ENCODE data around the gene POLR3H. TPM values are rescaled to one million over a fixed set of nuclear protein-coding genes. Genes with fewer than 3 reads are reported as not detected.

POLR3H gene
- total and polyA plus RNA-seq, 2 donors (not counting 3 experiments of a cell fraction or from before 2014, with no cell fraction given) = 31.2 to 39.4 TPM

DNA sequence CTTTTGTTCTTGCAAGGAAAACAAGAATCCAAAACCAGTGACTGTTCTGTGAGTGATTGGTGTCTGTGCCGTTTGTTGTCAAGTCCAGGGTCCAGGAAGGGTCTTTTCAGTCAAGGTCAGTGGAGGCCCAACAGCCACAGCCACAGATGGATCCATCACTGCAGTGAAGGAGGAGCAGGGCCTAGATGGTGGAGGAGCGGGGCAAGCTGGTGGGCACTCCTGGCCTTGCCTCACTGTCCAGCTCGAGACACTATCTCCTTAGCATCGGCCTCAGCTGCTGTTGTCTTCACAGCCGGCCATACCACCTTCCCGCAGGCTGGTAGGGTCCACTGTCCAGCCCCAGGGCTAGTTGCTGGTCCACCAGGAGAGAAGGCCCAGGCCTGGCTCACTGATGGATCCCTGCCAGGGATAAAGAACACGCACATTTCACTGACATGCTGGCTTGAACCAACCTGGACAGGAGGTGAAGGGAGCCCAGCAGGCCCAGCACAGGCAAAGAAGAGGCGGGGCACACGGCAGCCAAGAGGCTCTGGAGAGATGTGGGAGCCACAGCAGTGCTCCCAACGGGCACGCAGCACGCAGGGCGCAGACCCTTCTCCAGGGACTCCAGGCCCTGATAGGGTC lies 15.2 kb downstream of the POLR3H start:
- POLR2A ChIA-PET = no interaction called here
- BruUV-seq (replicated peaks) = no TSS peak
- dilution Hi-C loops (cut with MboI; ENCODE audit: extremely low pct_ligation_motif_present, low sequenced_read_pairs) = no loop called here
- no peaks in the 10 kb centered on the region for H3K79me2 ChIP-seq (ENCODE audit: control insufficient read depth, insufficient read depth, low read length)
- FAIRE-seq = no peak
- no peaks in the 10 kb centered on the region for H3K9me1 ChIP-seq (replicated peaks; ENCODE audit: control insufficient read depth, extremely low read depth, insufficient read depth, low read length)
- H3K27ac ChIP-seq (ENCODE audit: insufficient read depth, low read depth, low read length) = no peak overlapping the region
- no peak for DNase-seq (ENCODE audit: low read depth, low spot score)
- no peak overlapping the region for H3K9ac ChIP-seq (replicated peaks; ENCODE audit: extremely low read depth, insufficient read depth, low read length)
- peaks cover 2 to 41% of the 10 kb centered on the region in 2 experiments for H3K36me3 ChIP-seq (ENCODE audit: control insufficient read depth in 2 of 2, extremely low read depth in 1 of 2, insufficient read depth in 2 of 2, low read length in 2 of 2)
- H3K4me1 ChIP-seq (ENCODE audit: control insufficient read depth, extremely low read depth, insufficient read depth, low read length) = no peaks in the 10 kb centered on the region
- H2AFZ ChIP-seq (ENCODE audit: low read depth, low read length) = no peak overlapping the region
- H4K20me1 ChIP-seq (replicated peaks; ENCODE audit: control insufficient read depth, extremely low read depth, insufficient read depth, low read length) = no peaks in the 10 kb centered on the region
- CTCF ChIA-PET = interaction anchor here (2.7 to 4.5 kb wide), 2 partner anchors 11 to 126 kb away, joined by 24 to 124 read pairs; no protein-coding TSS in a partner anchor
- no peaks in the 10 kb centered on the region for H3K27me3 ChIP-seq (ENCODE audit: control insufficient read depth in 2 of 2, insufficient read depth in 2 of 2, low read length in 2 of 2)
- H3K4me3 ChIP-seq (replicated peaks in 1 of 3; ENCODE audit: insufficient read depth in 1 of 3, low read depth in 1 of 3, low read length in 3 of 3) = no peak overlapping the region
- TF ChIP-seq MYC (IDR thresholded peaks at IDR 0.05; ENCODE audit: low read depth, low read length) (no peak), JUN (IDR thresholded peaks at IDR 0.05; ENCODE audit: borderline replicate concordance, insufficient read depth, insufficient read length, low read depth) (no peak), POLR2AphosphoS5 (IDR thresholded peaks at IDR 0.05; ENCODE audit: insufficient read depth, low read depth, low read length) (no peak)
- TF ChIP-seq, protein P1, sequence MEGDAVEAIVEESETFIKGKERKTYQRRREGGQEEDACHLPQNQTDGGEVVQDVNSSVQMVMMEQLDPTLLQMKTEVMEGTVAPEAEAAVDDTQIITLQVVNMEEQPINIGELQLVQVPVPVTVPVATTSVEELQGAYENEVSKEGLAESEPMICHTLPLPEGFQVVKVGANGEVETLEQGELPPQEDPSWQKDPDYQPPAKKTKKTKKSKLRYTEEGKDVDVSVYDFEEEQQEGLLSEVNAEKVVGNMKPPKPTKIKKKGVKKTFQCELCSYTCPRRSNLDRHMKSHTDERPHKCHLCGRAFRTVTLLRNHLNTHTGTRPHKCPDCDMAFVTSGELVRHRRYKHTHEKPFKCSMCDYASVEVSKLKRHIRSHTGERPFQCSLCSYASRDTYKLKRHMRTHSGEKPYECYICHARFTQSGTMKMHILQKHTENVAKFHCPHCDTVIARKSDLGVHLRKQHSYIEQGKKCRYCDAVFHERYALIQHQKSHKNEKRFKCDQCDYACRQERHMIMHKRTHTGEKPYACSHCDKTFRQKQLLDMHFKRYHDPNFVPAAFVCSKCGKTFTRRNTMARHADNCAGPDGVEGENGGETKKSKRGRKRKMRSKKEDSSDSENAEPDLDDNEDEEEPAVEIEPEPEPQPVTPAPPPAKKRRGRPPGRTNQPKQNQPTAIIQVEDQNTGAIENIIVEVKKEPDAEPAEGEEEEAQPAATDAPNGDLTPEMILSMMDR (IDR thresholded peaks at IDR 0.05; ENCODE audit: extremely low read depth in 1 of 2, insufficient read depth in 1 of 2, low read depth in 1 of 2, low read length in 2 of 2) = no peak
- intact Hi-C loops (cut with micrococcal nuclease) = no loop called here
- H3K9me3 ChIP-seq (replicated peaks; ENCODE audit: control insufficient read depth, insufficient read depth, low read length) = no peaks in the 10 kb centered on the region
- H3K4me2 ChIP-seq (ENCODE audit: insufficient read depth, low read length) = no peak overlapping the region

Data from endothelial cell of umbilical vein (primary cell).